Measurements from ENCODE around the gene DAAM2. TPM values are rescaled to one million over a fixed set of nuclear protein-coding genes. Genes with fewer than 3 reads are reported as not detected.

DAAM2 gene
- total and polyA plus RNA-seq, 2 of the 8 experiments (the other 6 are each of a cell fraction or from before 2014, with no cell fraction given): 1.5 to 2.9 TPM

- WGBS, 2 experiments (ENCODE audit: extremely low coverage in 1 of 2, insufficient coverage in 1 of 2, insufficient read length in 1 of 2, insufficient replicate concordance in 2 of 2, low coverage in 1 of 2, low lambda C conversion rate in 2 of 2, missing lambda C conversion rate in 1 of 2): 84% methylated on average over 5 of the region's 5 CpGs; no CpG with 5 or more reads in 1 of the 2 experiments
- H3K14ac ChIP-seq (ENCODE audit: insufficient read length): no peak overlapping the region
- ChIA-PET POLR2A (ENCODE audit: partially characterized antibody) (interaction anchor here (1.0 kb wide), 1 partner anchor 8 kb away, joined by 5 read pairs; no protein-coding TSS in a partner anchor), CTCF (ENCODE audit: partially characterized antibody) (interaction anchor here (0.9 to 1.3 kb wide), 7 partner anchors 10 to 443 kb away, joined by 3 to 8 read pairs (median 3); no protein-coding TSS in a partner anchor)
- no peak for TF ChIP-seq TAF7 (optimal IDR thresholded peaks at IDR 0.05; ENCODE audit: borderline replicate concordance, low read depth, low read length)
- TF ChIP-seq KDM5A (IDR thresholded peaks at IDR 0.05; ENCODE audit: low read length): no peak
- TF ChIP-seq SUZ12 (IDR thresholded peaks at IDR 0.05; ENCODE audit: low read length): no peak
- no peak for TF ChIP-seq CTBP2 (IDR thresholded peaks at IDR 0.05; ENCODE audit: borderline replicate concordance, insufficient read depth, insufficient read length, low read length)
- TF ChIP-seq POLR2AphosphoS5 (IDR thresholded peaks at IDR 0.05; ENCODE audit: low read depth, low read length): no peak
- TF ChIP-seq TBP (IDR thresholded peaks at IDR 0.05; ENCODE audit: low read depth, low read length): no peak
- TF ChIP-seq NRF1 (IDR thresholded peaks at IDR 0.05; ENCODE audit: low read depth, low read length): no peak
- TF ChIP-seq RNF2 (IDR thresholded peaks at IDR 0.05; ENCODE audit: borderline replicate concordance, low read depth, low read length, missing control alignments, poor library complexity, severe bottlenecking): no peak
- H4K91ac ChIP-seq (replicated peaks; ENCODE audit: insufficient read length, low read length): no peak overlapping the region
- H3K4me3 ChIP-seq (ENCODE audit: extremely low read depth in 1 of 4, insufficient read depth in 2 of 4, low read depth in 3 of 4, low read length in 4 of 4): no peak overlapping the region
- H2BK12ac ChIP-seq (ENCODE audit: low read depth, low read length): no peak overlapping the region
- no peaks in the 10 kb centered on the region for H3K79me2 ChIP-seq (ENCODE audit: control insufficient read depth in 1 of 2, insufficient read depth in 2 of 2, low read length in 2 of 2)
- H3K4ac ChIP-seq (replicated peaks; ENCODE audit: insufficient read length, low read depth, low read length): no peak overlapping the region
- no peaks in the 10 kb centered on the region; a peak in 1 of 7 replicates for H3K27me3 ChIP-seq (replicated peaks in 1 of 4; ENCODE audit: control insufficient read depth in 3 of 4, extremely low read depth in 1 of 4, insufficient read depth in 3 of 4, low read length in 3 of 4)
- no peak overlapping the region for H2AFZ ChIP-seq (ENCODE audit: low read length)
- FAIRE-seq (no peak), DNase-seq (ENCODE audit: low read depth in 1 of 2, low spot score in 2 of 2) (no peak)
- H2BK20ac ChIP-seq (ENCODE audit: low read length): no peak overlapping the region
- no peaks in the 10 kb centered on the region for H3K23me2 ChIP-seq (ENCODE audit: low read depth, low read length)
- no peak overlapping the region for H3K18ac ChIP-seq (ENCODE audit: extremely low read depth, low read length)
- no peak overlapping the region for H2BK15ac ChIP-seq (ENCODE audit: low read length)
- H4K20me1 ChIP-seq (replicated peaks in 1 of 2; ENCODE audit: control insufficient read depth in 1 of 2, insufficient read depth in 2 of 2, low read length in 2 of 2): no peaks in the 10 kb centered on the region
- no peak overlapping the region for H3K23ac ChIP-seq (ENCODE audit: insufficient read length)
- H3K9me3 ChIP-seq (ENCODE audit: insufficient read depth in 2 of 2, low read depth in 1 of 2, low read length in 1 of 2): no peaks in the 10 kb centered on the region
- H4K8ac ChIP-seq (ENCODE audit: extremely low read depth, insufficient read depth, low read length): no peak overlapping the region
- no peak overlapping the region for H2BK5ac ChIP-seq (ENCODE audit: low read depth, low read length)
- no peak overlapping the region for H3K27ac ChIP-seq (ENCODE audit: low read depth, low read length)
- peaks cover 0 to 9% (median 2%) of the 10 kb centered on the region in 4 experiments; a peak in 1 of 7 replicates for H3K4me1 ChIP-seq (replicated peaks in 1 of 4; ENCODE audit: control insufficient read depth in 3 of 4, insufficient read depth in 4 of 4, low read length in 3 of 4)
- H3K79me1 ChIP-seq (ENCODE audit: low read depth, low read length): no peaks in the 10 kb centered on the region
- no peak overlapping the region for H2AK5ac ChIP-seq (ENCODE audit: low read depth, low read length)
- H3K4me2 ChIP-seq (ENCODE audit: insufficient read depth in 1 of 2, low read depth in 2 of 2, low read length in 2 of 2): no peak overlapping the region
- no peak overlapping the region for H3K56ac ChIP-seq (replicated peaks; ENCODE audit: insufficient read length, low read depth, low read length)
- no peak overlapping the region for H4K5ac ChIP-seq (ENCODE audit: insufficient read length, low read depth, low read length)
- H3K9ac ChIP-seq (replicated peaks in 1 of 4; ENCODE audit: extremely low read depth in 1 of 4, low read depth in 3 of 4, low read length in 3 of 4): no peak overlapping the region
- no peaks in the 10 kb centered on the region for H3K36me3 ChIP-seq (ENCODE audit: control insufficient read depth in 2 of 4, insufficient read depth in 4 of 4, low read length in 3 of 4)
- H2BK120ac ChIP-seq (replicated peaks; ENCODE audit: low read depth, low read length): no peak overlapping the region
Measured at GRCh38 chr6:39804466-39805065, 12.4 kb downstream of the DAAM2 start.
